Measurements from ENCODE around the gene SLC46A3.
A peak's percentile ranks its signal among the peaks of the same experiment; 100 is the strongest.
"Not testable (repeated sequence)": the region's sequence is repeated elsewhere in the genome, so short reads cannot be mapped to it uniquely, and the experiment has no call there.

The SLC46A3 gene
- total RNA-seq = 23.4 to 34.3 (median 28.1) reads per million in 4 experiments

GRCh38 chr13:28718543-28719226 is at the start of gene SLC46A3:
Gene SLC46A3, minus strand, starts transcription at chr13:28718970. Its CDS starts 972 bp downstream, at chr13:28717998.
- DNase-seq = peak; percentile 95

DNA sequence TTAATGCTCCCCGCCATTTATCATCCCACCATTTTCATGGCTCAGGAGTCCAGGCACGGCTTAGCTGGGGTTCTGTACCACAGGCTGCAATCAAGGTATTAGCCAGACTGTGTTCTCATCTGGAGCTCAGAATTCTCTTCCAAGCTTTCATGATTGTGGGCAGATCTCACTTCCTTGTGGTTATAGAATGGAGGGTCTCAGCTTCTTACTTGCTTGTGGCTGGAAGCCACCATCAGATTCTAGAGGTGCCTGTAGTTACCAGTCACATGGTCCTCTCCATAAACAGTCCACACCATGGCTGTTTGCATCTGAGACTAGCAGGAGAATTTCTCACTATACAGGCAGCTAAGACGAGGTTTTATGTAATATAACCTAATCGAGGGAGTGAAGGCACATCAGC is 45.1 kb upstream of the SLC46A3 start:
- DNase-seq = no peak

- DNase-seq = no peak
Observed at GRCh38 chr13:28761586-28761985, 42.8 kb upstream of the SLC46A3 start.

DNA sequence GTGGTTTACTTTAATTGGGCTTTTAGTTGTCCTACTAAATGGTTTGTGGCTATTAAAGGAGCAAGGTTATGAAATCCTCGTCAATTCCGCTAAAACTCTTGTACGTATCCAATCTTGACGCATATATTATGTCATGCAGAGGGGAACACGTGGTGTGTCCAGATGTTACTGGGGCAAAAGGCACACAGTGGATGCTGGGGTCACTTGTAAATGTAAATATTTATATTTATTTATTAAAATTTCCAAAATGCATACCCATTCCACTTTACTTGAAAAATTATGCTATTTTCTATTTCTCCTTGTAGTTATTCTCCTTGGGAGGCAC is 36.7 kb upstream of the SLC46A3 start:
- DNase-seq = no peak

GRCh38 chr13:28754698-28755545 is 36.2 kb upstream of the SLC46A3 start:
- DNase-seq = no peak

- no peak for DNase-seq
Observed at GRCh38 chr13:28753946-28754345, 35.2 kb upstream of the SLC46A3 start.

- DNase-seq = no peak
Observed at GRCh38 chr13:28753208-28753892, 34.6 kb upstream of the SLC46A3 start.

- DNase-seq = no peak
Observed at GRCh38 chr13:28751175-28751960, 32.6 kb upstream of the SLC46A3 start.

DNA sequence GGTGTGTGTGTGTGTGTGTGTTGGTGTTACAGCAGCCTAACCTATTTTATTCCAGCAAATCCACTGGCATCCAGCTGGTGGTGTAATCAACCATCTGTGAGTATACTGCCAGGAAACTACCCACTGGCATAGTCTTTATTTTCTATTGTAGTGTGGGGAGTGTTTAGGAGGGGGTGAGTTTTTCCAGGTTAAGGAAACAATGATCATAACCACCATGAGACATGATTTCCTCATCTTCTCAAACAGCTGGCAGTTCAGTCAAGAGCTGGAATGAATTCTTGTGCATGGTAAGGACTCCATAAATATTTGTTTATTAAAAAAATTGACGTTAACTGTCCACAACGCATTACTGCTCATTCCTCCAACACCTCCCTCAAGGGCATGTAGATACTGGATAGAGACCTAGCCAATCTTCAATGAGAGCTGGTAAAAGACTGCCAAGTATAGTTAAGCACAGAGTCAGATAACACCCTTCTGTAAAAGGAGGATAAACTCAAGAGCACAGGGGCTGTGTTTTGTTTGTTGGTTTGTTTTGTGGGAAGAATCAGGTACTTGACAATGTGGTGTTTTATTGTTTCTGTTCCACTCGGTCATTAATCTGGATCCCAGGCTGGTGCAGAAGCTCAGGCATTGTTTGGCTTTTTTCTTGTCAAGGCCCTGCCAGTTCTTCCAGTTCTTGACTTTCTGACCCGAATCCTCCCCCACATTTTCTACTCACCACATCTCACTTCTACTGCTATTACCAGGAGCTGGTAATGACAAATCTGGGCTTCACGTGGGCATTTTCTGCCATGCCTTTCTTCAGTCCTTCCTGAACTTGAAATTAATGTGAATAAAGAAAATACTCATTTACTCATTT is 31.6 kb upstream of the SLC46A3 start:
- no peak for DNase-seq

GRCh38 chr13:28747851-28748250 is 29.1 kb upstream of the SLC46A3 start:
- no peak for DNase-seq

GRCh38 chr13:28746287-28746612 is 27.5 kb upstream of the SLC46A3 start:
- no peak for DNase-seq

DNA sequence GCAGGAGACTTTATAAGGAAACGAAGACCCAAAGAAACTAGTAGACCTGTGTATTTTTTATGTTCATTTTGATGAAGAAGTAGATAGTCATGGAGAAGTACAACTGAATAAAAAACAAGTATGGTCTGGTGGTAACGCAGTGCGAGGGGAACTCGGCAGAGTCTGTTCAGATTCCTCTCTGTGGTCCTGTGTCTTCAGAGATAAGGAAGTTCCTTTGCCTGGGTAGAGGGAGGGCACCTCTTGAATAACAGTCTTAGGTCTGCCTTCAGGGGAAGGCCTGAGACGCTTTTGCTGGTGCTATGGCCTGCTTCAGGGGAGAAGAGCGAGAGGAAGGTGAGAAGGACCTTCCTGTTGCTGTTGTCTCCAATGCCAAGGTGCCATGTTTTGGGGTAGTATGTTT is 25.9 kb upstream of the SLC46A3 start:
- no peak for DNase-seq

- DNase-seq = no peak
Observed at GRCh38 chr13:28744091-28744536, 25.3 kb upstream of the SLC46A3 start.

DNA sequence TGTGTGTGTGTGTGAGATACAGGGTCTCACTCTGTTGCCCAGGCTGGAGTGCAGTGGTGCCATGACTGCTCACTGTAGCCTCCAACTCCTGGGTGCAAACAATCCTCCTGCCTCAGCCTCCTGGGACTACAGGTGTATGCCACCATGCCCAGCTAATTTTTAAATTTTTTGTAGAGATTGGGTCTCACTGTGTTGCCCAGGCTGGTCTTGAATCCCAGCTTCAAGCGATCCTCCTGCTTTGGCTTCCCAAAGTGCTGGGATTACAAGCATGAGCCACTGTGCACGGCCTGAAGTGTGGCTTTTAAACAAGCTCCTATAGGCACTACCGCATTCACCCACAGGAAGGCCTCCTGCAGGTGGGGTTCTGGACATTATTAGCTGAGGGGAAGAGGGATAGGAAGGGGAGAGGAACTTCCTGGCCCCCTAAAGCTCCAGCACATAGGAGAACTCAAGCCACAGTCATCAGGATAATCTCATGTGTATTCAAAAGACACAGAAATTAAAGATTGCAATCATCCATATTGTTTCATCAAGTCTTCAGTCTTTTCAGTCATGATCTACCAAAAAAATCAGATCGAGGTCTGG is 24.8 kb upstream of the SLC46A3 start:
- DNase-seq = no peak

DNA sequence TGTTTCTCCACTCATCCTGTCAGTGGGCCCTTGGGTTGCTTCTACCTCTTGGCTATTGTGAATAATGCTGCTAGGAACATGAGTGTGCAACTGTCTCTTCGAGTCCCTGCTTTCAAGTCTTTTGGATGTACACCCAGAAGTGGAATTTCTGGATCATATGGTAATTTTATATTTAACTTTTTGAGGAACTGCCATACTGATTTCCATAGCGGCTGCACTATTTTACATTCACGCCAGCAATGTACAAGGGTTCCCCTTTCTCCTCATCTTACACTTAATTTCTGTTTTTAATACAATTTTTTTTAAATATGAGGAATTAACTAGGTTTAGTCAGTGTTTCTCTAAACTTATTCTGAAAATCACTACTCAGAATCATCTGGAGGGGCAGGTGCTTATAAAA is 24.2 kb upstream of the SLC46A3 start:
- no peak for DNase-seq

DNA sequence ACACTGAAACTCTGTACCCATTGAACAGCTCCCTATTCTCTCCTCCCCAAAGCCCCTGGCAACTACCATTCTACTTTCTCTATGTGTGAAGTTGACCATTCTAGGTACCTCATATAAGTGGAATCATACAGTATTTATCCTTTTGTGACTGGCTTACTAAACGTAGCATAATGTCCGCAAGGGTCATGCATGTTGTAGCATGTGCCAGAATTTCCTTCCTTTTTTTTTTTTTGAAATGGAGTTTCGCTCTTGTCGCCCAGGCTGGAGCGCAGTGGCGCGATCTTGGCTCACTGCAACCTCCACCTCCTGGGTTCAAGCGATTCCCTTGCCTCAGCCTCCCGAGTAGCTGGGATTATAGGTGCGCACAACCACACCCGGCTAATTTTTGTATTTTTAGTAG is 23.7 kb upstream of the SLC46A3 start:
- not testable (repeated sequence) for DNase-seq

DNA sequence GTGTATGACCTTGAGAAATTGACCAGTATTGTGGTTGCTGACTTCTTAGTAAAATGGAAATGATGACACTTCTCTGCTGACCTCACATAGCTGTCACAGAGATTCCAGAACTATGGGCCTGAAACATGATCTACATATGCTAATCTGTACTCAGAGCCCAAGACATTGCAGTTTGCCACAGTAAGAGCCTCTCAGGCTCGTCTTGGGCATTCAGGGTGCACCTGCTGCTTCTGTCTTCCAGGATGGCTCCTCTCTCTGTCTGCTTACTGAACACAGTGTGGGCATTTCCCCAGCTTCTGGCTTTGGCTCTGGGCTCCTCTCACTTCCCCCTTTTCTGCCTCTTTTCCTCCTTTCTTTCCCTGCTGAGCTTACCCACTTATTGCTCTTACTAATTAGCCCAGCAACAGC is 22.3 kb upstream of the SLC46A3 start:
- no peak for DNase-seq

- DNase-seq = no peak
Observed at GRCh38 chr13:28739376-28739775, 20.6 kb upstream of the SLC46A3 start.

- no peak for DNase-seq
Observed at GRCh38 chr13:28735481-28736029, 16.8 kb upstream of the SLC46A3 start.

GRCh38 chr13:28734906-28735305 is 16.1 kb upstream of the SLC46A3 start:
- DNase-seq = no peak

GRCh38 chr13:28730762-28731161 is 12.0 kb upstream of the SLC46A3 start:
- no peak for DNase-seq

Measured in effector CD8-positive, alpha-beta T cell (primary cell).